GM21360 (cell line): ENCODE measurements around the gene SAMD13.

Source experiments
- ATAC-seq: cut with Tn5 transposase; IDR thresholded peaks from one replicate; pipeline ENCODE4 v1.9.1; 2021; ENCODE audit warnings: mild to moderate bottlenecking, moderate library complexity; ENCODE audit not compliant: unreplicated experiment

Gene SAMD13

DNA sequence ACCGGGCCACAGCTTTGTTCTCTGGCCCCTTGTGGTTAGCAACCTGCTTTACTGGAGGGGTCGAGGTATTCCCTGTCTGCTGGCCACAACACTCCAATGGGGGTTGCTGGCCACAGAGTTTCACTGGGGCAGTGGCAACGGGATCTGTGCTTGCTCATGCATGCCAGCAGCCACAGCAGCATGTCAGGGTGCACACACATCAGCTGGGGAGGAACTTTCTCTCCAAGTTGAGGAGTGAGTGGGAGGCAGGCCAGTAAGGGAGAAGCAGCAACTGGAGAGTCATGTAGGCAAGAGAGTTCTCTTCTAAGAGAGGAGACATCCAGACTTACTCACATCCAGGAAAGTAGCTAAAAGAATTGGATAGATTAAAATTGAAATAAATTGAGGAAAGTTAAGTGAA, 38.0 kb downstream of the SAMD13 start:
- ATAC-seq: no peak

DNA sequence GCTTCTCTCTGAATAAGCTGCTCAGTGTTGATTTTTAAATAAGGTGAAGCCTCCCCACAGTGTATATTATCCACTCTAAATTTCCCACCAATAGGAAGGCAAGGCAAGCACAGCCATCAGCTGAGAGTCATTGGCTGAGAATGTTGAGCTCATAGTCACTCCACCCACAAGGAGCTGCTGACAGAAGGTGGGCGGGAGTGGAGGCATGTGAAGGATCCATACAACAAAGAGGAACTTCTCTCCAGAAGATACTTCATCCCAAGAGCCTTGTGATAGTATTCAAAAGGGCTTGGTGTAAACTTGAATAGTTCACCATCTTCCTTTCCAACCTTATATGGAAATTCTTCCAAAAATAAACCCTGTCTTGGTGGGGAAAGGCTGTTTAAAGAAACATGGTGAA, 42.8 kb downstream of the SAMD13 start:
- no peak for ATAC-seq

DNA sequence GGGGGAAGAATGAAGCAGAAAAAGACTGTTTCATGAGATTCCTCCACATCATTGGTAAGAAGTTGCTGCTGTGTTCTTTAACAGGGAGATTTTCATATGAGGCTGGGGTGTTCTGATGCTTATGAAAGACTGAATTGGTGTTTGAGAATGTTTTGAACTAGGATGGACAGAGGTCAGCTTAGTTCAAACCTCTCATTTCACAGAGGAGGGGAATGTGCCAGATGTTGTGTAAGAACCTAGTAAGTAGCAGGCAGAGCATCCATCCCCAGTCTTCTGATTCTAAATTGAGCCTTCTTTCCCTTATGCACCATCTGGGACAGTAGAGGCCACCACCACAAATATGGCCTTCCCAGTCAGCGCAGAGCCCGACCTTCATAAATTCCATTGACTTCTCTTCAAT, 43.7 kb downstream of the SAMD13 start:
- ATAC-seq: no peak

DNA sequence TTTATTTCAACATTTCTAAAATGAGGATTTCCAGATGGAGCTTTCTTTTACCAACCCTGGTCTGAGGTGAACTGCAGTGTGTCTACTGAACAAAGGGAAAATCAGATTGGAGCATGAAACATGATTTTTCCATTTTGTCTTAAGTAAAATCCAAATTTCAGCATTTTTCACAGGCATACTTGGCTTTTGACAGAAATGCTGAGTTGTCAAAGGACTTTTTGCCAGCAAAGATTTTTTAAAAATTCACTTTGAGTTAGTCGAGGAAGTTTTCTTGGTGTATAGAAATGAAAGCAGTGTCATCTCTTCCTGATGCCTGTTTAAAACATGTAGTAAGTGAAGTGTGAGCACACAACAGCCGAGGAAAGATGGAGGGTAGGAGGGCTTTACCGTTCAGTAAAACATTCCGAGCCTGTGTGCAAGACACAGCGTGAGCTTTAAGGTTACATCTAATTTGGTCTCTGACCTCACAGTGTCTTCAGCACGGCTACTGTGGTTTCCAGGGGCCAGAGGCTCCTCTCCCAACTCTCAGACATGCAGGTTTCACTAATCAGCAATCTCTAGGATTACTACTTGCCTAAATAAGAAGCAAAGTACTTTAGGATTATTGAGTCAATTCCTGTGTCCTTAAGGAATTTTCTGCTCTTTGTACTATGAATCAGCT, 45.9 kb downstream of the SAMD13 start:
- no peak for ATAC-seq

DNA sequence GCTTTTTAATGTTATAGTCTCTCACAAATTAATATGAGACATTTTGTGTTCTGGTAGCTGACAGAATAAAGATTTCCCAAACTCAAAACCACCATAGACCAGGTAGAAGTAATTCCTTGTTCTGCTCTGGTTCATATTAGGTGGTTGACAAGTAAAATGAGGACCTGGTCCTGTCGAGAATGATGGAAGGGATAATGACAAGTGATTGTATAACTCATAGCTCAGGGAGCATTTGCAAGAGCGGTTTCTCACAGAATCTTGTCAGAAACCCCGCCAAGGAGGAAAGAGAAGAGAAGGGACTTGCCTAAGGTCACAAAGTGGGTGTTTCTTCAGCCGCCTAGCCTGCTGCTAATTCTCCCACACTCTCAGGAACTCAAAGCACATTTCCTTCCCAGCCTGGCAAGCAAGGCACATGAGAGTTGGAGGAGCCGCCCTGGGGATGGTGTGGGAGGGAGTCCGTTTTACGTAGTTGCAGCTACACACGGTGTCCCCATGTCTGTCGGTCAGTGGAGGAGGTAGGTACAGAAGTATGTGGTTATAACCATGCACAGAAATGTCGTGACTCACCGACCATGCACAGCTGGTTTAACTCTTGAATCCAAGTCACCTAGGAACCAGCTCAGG, 46.5 kb downstream of the SAMD13 start:
- ATAC-seq: no peak

DNA sequence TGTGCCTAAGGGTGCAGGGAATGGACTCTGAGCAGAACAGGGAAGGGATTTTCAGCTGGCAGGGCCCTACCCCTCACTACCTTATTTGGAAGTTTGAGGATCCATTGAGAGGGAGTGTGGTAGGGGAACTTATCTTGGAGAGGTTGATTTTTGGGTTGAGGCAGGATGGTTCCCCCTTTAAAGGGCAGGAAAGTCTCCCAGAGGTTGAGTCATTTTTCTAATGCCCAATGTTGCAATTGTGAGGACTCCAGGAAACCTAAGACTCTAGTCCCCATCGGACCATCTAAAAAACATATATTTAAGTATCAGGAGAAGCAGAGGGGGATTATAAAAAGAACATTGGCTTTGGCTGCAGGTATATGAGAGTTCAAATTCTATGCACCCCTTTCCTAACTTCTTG, 47.3 kb downstream of the SAMD13 start:
- ATAC-seq: no peak

DNA sequence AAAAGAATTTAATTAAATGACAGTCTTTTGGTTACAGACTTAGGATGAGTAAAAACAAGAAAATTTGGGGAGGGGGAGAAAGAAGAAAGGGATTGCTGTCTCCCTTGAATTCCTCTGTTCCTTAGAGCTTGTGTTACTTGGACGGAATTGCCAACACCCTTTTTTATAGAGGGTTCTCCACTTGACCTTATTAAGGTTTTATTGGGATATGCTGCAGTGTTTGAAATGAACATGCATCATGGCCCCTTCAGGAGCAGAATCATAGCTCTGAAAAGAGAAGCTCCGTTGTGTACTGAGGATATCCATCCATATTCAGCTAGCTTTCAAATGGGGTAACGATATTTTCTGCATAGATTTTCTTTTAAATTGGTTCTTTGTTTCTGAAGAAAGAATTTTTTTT, 48.6 kb downstream of the SAMD13 start:
- ATAC-seq: no peak

DNA sequence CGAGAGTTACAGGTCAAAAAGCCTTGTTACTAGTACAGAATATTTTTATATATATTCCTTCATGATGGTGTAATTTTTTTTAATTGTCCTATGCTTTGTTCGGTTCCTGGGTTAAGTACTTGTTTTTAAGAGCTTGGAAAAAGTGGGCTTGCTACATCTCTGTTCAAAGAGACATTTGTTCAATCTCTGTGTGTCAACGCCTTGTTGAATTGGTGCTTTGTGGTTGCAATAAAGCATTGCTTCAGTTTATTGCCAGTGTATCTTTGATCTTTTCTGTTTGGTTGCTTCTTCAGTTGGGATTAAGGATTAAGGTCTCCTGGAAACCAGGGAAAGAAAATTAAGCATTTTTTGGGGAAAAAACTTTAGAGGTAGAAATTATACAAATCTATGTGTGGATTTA, 49.0 kb downstream of the SAMD13 start:
- ATAC-seq: no peak

DNA sequence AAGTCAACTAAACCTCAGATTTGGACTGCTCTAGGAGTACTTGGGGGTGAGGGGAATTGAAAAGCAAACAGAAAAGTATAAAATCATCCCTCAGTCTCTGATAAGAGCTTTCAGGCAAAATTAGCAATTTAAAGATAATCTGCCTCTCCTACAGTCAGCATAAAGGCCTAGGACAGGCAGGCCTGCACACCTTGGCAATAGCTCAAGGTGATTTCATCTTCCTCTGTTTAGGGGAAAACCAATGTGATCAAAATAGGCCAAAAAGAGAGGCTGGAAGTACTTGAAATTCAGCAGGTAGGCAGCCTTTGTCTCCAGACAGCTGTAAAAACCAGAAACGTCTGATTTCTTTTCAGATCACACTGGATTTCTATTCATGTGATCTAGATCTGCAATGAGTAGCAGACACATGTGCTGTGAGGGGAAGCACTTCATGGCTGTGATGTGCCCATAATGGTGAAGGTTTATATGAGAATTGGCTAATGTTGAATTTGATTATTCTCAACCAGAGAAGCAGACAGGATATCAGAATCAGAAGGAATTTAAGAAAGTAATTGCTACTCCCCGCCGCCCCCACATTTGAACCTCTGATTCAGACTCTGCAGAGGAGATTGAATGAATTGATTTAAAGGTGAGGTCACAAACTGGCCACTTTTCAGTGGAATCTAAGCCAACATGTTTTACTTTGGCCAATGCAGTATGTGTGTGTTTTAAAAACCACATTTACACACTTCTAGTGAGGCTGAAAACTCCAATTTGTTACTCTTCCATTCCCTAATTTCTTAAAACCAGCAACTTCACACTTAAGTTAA, 51.0 kb downstream of the SAMD13 start:
- ATAC-seq: no peak

DNA sequence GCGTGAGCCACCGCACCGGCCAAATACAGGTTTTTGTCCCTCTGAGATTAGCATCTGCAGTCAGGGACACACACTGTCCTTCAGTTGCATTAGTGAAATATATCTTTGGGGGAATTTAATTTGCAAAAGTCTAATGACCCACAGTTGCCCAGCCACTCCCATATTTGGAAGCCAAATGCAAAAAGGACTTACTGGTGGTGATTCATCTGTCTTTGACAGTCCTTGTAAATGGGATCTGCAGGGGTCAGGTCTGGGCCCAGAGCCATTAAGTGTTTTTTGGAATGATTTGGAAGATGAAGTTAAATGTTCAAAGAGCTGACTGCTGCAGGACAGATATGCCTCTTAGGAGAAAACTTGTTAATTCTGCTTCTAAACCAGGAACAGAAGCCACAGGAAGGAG, 52.2 kb downstream of the SAMD13 start:
- ATAC-seq: no peak

DNA sequence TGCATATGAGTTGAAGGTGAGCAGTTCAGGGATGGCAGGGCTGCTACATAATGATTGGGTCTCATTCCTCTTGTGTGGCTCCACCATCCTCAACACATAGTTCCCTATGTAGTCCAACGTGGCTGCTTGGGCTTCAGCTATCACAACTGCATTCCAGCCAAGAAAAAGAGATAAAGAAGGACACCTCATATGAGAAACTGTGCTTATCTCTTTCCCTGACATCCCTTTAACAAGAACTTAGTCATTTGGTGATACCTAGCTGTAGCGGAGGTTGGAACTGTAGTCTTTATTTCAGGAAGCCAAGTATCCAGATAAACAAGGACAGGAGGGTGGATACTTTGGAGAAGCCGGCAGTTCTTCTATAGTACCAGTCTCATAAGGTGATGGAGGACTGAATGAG, 54.0 kb downstream of the SAMD13 start:
- no peak for ATAC-seq

DNA sequence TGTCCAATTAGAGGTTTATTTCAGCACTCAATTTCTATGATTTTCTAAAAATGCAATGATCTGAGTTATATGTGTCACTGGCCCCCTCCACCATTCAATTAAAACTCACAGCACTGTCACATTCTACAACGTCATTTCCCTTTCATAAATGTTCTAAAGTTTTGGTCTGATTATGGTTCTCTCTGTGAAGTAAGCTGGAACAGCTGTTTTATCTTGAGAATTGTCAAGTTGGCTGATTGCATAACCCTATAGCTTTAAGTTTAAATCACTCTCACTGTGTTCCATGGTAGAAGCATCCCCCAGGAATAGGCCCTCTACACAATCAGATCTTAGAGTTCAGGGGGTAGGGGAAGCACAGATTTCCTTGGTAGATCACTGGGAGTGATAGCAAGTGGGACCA, 55.4 kb downstream of the SAMD13 start:
- no peak for ATAC-seq

DNA sequence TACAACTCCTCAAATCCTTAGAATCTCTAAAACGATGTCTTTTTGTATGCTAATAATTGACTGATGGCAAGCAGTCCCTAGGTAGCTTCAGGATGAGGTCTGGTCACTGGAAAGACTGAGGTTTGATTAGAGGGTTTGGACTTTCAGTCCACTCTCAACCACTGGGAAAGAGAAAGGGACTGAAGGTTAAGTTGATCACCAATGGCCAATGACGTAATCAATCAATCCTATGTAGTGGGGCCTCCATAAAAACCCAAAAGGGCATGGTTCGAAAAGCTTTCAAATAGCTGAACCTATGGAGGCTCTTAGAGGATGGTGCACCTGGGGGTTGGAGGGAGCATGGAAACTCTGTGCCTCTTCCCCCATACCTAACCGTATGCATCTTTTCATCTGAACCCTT, 57.2 kb downstream of the SAMD13 start:
- no peak for ATAC-seq

DNA sequence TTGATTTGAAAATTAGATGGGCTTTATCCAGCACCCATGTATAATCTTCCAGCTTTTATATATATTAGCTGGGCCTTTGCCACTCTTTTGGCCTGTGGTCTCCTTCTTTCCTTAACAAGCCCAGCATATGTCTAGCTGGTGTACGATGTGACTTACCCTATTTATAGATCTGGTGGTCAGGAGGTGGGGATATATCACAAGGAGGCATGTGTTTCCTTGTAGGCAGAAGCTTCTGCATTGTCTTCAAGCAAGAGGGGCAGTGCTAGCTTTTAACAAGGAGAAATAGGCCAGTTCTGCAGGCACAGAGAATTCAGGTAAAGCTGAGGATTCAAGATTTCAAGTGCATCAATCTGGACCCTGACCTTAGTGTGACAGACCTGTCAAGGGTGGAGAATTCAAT, 58.8 kb downstream of the SAMD13 start:
- no peak for ATAC-seq

DNA sequence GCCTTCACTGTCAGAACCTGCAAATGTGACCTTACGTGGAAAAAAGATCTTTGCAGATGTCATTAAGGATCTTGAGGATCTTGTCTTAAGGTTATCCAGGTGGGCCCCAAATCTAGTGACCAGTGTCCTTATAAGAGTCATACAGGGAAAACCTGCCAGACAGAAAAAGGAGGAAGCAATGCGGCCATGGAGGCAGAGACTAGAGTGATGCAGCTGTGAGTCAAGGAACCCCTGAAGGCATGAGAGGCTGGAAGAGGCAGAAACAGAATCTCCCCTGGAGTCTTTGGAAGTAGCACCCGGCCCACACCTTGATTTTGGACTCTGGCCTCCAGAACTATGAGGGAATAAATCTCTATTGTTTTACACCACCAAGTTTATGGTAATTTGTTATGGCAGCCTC, 60.3 kb downstream of the SAMD13 start:
- no peak for ATAC-seq

DNA sequence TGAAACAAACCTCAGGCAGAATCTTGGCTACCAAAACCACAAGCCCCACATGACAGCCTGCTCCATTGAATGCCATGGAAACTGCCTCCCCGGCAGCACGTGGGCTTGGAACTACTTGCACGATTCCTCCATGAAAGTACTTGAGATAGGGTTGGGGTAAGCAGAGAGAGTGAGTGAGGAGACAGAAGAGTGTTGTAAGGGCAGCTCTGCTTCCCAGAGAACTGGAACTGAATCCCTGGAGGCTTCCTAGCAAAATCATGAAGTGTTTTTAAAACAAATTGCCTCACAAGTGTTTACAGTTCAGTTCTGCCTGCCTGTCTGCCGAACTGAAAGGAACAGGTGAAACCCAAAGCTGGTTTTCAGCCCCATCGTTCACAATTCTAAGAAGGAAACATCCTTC, 61.5 kb downstream of the SAMD13 start:
- ATAC-seq: no peak

DNA sequence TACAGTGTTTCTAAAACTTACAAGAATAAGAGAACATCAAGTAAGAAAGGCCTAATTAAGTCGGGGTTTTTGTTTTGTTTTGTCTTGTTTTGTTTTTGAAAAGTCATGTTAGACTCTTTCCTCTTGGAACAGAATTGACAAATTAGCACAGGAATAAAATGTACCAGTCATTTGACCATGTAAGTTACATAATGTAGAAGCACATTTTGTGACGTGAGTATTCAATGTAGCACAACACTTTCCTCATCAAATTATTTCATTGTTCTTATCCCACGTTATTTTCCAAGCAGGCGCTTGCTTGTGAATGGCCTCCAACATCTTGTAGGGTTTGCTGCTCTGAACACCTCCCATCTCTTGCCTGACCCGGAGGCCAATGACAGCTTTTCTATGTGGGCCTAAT, 62.1 kb downstream of the SAMD13 start:
- no peak for ATAC-seq

DNA sequence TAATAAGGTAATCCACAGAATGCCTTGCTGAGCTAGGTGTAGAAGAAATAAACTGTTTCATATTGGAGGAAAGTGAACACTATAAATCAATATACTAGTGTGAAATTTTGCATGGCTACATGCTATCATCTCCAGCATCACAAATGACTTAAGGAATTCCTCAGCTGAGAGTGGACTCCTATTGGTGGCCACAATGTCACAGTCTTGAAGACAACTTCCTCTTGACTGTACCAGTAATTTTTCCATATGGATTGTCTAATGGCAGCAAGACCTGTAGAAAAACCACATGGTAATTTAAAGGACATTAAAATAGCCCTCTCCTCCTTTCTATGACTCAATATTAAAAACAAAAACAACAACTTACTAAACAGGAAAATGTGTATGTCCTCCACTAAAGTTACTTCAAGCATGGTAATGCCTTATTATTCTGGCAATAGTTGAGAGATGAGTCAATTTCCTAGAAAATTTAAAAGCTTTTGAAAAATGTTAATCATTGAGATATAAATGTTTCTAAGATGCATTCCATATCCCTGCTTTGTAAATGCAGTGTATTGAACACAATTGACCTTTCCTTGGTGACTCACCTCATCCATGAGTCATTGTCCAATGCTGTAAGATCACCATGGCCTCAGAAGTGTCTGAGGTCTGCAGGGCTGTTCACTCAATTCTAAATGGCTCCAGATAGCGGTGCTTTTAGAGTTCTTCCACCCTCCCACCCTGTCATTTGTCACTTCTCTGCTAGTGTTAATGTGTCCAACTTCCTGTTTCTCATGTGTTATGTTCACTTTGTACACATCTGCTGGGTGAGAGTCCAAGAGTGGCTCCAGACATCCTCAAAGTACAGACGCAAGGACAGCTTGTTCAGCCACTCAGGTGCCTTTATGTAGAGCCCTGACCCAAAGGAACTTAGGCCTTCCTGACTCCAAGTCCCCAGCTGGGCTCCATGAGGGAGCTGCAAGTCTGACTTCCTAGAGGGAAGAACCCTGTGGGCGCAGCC, 64.0 kb downstream of the SAMD13 start:
- ATAC-seq: no peak

DNA sequence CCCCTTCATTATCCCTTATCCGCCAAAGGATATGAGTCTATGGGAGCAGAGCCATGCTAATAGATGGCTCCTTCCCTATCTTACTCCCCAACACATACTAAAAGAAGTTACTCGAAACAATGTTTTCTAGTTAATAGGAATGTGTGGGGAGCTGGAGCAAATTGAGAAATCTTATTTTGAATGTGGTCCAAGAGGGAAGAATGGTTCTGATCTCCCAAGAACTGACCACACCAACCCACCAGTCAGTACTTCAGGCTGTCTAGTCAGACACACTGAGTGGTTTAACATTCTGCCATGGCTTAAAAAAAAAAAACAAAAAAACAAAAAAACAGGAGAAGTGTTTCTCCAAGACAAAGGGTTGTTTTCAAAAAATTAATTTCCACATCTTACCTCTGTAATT, 65.3 kb downstream of the SAMD13 start:
- no peak for ATAC-seq

DNA sequence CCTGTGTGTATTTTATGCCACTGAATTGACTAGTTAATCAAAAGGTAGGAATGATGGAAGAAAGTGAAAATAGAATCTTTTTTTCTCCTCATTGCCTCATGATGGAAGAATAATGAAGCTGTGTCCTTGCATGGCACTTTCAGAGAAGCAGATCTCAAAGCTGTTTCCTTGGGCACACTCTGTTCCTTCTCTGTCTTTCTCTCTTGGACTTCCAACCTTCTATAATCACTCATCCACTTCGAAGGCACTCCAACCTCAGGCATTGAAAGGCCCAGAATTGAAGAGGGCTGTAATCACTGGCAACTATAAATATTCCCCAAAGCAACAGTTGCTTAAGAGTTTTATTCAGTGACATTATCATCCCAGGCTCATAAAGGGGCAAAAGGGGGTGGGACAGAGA, 65.7 kb downstream of the SAMD13 start:
- ATAC-seq: no peak

DNA sequence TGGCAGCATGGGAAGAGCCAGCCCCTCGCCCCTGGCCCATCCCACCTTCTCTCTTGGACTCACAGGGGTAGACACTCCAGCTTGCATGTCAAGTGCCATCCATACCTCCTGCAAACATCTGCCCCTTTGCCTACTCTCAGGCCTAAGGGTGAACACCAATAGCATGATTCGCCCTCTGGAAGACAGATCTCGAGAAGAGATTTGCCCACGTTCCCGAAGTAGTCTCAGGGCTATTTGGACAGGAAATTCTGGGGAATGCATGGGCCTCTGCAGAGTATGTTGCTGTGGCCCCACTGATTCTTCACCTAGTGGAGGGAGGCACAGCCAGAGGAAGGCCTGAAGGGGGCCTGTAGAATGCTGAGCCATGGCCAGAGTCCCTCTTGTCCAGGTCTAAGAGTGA, 66.9 kb downstream of the SAMD13 start:
- no peak for ATAC-seq
